HG02763 (cell line): ENCODE measurements around the gene FBXO36.
"Not testable (repeated sequence)": the region's sequence is repeated elsewhere in the genome, so short reads cannot be mapped to it uniquely, and the experiment has no call there.

Experiments used
- ATAC-seq: cut with Tn5 transposase; IDR thresholded peaks from one replicate; pipeline ENCODE4 v1.9.1; 2021; ENCODE audit warnings: mild to moderate bottlenecking, moderate library complexity; ENCODE audit not compliant: unreplicated experiment

Gene FBXO36, protein sequence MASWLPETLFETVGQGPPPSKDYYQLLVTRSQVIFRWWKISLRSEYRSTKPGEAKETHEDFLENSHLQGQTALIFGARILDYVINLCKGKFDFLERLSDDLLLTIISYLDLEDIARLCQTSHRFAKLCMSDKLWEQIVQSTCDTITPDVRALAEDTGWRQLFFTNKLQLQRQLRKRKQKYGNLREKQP

DNA sequence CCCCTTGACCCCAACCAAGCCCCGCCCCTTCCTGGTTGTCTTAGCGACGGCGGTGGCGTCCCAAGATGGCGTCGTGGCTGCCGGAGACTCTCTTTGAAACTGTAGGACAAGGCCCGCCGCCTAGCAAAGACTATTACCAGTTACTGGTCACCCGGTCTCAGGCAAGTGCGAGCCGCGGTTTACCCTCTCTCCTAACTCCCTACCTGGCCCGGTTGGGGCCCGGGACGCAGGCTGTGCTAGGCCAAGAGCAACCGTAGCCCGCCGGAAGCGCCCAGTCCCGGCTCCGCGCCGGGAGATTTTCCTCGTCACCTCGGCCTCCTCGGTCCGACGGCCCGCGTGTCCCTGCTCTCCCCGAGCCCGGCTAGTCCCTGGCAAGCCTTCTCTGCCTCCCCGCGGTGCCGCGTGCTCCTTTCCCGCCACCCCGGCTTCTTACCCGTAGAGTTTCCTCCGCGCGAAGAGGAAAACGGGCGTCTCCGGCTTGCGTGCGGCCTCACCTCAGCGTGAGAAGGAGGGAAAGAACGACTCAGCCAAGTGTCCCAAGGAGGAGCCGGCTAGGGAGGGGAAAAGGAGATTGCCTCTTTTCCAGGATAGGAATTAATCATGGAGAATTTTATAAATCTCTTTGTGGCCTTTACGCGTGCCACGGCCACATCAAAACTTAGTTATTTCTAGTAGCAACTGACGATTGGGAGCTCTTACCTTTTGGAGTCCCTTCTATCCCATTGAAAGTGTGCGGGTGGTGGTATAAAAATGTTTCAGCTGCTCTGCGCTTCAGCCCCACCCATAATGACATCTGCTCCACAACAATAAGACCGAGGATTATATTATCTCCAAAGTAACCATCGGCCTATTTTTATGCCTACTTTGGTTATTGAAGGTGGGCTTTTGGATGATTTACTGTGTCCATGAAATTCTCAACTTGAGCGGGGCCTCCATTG lies at the start of gene FBXO36:
Gene FBXO36 (plus strand): TSS at position 55 of the 938 bp plus-strand sequence. CDS start 11 bp downstream, at position 66.
- peak; percentile 63 for ATAC-seq

DNA sequence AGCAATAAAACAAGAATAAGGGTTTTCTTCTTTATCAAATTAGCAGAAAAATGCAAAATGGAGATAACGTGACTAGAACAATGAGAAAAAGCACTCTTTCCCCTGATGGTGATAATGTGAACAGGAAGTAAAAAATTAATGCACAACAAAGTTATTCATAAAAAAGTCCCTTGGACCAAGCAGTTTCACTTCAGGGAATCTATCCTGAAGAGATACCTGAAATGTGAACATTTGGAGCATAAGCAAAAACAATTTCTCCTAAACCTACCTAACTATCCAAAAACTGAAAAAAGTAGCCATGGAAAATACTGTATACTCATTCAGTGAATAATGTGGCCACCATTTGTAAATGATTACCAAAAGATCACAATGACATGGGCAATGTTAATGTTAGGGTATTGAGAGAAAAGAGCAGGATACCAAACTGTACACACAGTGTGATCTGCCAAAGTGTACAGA lies 49.2 kb upstream of the FBXO36 start:
- peak; percentile 76 for ATAC-seq

DNA sequence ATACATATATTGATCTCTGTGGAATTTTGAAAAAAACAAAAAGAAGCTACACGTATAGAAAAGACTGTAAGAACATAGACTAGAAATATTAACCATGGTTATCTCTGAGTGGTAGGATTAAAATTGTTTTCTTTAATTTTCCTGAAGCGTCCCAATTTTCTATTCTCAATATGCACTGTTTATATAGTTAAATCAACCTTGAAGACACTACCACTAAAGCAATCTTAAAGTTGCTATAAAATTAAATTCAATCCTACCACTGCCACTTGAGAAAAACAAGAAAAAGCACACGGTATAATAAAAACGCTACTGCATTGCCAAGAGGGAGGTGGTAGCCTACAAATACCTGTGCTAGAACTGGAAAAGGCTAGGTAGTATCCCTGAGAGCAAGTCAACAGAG lies 47.7 kb upstream of the FBXO36 start:
- ATAC-seq = no peak

DNA sequence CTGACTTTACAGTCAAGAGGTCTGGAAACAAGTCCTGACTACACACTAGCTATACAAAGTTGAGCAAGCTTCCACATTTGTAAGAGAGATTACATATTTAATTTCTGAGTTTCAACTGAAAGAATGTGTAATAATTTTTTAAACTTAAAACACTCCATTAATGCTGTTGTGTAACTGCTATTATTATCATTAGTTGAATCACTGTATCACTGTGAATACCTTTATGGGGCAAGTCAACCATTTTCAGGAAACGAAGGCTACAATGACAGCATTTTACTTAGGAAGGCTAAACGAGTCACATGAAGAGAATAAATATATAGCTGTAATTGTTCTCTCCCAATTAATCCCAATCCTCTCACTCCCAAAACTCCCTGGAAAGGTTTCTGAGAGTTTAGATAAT lies 46.8 kb upstream of the FBXO36 start:
- no peak for ATAC-seq

DNA sequence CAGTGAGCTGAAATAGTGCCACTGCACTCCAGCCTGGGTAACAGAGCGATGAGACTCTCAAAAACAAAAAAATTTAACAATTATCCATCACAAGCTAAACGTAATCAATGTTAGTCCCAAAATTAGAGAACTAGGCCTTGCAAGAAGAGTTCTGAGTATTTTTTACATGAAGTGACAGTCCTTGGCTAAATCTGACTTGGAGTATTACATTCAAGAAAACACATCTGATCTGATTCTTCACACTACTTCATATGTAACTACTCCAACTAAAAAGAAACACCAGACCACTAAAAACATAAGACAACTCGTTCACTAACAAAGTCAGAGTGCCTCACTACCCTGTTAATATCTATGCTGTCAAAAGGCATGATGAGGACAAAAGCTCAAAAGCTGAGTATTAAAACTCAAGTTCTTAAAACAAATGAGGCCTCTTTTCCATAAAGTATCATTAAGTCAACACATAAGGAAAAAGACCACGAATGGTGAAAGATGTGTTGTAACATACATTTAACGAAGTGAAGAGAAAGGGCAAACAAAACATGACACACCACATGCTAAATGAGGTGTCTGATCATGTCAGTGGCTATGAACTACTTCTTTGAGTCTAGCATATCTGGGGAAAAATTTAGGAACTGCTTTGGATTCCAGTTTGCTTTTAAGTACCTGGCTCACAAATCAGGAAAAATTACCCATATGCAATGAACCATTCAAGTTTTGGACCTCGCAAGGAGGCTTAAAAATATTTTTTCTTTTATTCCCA lies 42.9 kb upstream of the FBXO36 start:
- no peak for ATAC-seq

DNA sequence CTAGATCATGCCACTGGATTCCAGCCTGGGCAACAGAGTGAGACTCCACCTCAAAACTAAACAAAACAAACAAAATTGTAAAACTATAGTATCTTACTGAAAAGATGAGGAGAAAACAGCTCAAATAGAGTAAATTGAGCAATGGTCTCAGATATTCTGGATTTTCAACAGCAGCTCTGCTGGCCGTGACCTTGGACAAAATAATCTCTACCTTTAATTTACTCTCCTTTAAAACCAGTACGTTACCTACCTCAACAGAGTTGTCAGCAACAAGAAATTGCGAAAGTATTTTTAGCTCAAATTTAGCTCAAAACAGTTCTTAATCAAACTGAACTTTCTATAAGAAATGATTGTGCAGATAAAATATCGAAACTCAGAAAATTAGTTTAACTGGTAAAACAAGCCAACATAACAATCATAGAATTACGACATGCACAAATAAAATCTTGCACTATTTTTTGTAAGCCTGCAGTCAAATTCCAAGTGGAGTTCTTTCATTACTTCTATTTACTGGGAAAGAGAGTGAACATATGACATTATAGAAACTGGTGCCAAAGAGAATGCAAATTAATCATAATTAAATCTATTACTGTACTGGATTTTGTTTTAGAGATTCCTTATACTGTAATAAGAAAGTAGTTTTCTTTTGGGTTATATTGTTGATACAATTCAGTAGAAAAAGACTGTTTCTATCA lies 41.3 kb upstream of the FBXO36 start:
- no peak for ATAC-seq

DNA sequence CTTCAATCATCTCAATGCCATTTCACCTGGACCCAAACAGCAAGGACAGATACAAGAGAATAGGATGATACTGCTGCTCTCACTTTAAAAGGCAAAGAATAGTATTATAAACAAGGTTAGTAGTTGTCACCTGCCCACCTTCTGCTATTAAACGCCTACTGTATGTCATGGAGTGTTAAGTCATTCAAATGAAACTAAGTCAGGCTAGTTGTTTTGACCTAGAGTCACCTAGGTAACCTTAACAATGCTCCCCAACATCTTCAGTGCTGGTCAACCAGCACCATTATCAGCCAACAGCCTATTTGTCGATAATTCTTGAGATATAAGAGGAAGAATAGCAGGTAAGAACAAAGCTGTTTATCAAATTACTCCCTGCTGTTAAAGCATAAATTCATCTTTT lies 39.7 kb upstream of the FBXO36 start:
- ATAC-seq = no peak

DNA sequence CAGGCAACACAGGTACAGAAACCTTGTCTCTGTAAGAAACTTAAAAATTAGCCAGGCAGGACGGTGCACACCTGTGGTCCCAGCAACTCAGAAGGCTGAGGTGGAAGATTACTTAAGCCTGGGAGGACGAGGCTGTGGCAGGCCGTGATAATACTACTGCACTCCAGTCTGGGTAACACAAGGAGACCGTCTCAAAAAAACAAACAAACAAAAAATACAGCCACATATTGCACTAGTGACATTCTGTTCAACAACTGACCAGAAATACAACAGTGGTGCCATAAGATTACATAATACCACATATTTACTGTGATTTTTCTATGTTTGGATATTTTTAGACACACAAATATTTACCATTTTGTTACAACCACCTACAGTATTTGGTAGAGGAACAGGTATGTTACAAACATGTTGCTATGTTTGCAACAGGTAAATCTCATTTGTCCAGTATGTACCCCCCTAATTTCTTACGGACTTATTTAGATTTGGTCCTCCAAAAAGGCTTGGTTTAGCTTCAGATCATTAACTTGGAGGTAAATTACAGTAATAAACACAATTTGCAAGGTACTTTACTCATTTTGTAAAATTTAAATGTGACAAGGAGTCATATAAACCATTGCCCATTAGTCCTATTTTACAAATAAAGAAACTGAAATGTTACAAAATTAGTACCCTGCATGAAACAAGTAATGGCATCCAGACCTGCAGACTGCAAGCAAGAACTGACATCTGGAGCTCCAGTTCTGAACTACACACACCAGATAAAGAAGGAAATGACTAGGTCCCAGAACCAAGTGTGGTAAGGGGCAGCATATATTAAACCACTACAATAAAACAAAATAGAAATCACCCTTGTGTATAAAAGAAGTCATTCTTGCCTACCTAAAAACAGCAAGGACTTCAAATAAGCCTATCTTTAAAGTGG lies 37.3 kb upstream of the FBXO36 start:
- peak; percentile 67 for ATAC-seq

DNA sequence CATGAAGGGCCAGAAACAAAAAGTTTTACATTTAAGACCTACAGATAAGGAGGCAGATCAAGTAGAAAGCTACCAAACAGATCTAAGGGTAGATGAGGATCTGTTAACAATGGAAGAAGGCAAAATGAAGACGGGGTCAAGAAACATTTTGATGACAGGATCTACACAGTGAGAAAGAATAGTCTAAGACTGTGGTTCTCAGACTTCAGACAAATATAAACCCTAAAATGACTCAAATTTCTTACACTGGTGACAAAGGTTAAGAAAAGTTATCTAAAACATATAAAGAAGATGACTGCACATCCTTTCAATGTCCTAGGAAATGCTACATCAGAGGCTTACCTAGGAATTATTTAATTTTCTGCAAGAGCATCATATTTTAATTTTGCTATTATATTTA lies 34.9 kb upstream of the FBXO36 start:
- ATAC-seq = no peak

DNA sequence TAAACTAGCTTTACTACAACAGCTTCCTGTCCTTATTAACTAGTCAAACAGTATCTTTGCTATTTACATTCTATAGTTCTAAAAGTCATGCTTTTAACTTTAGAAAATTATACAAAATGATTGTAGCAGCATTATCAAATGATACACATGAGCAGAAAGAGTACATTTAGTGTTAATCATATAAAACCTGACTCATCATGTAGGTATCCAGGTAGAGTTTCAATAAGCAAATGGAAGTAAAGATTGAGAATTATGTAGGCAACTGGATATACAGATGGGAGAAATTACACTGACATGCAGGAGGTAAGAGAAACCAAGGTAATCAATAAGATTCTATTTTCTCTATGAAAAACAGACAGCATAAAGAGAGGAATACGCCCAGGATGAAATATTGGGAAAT lies 34.3 kb upstream of the FBXO36 start:
- ATAC-seq = no peak

DNA sequence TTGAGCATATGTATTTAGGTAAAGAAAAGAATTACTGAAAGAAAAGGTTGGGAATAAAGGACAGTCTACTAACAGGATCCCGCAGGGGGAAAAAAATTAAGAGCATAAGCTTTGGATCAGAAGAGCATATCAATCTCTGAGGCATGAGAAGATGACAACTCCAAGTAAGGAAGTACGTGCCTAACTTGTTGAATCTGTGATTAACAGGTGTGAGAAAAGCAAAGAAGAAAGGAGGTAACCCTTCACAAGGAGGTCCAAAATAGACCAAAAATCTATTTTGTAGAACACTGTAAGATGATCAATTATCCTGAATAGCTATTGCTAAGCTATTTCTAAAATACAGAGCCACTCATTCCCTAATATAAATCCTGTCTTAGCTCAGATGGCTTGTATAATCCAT lies 33.3 kb upstream of the FBXO36 start:
- ATAC-seq = no peak

DNA sequence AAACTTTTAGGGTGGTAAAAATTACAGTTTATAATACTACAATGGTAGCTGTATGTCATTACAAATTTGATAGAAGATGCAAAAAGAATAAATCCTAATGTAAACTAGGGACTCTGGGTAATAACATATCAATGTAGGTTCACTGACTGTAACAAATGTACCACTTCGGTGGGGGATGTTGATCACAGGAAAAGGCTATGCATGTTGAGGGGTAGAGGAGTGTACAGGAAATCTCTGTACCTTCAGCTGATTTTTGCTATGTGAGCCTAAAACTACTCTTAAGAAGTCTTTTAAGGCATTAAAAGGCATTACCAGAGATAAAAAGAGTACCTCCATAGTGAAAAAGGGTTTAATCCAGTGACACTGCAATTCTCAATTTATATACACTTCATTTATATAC lies 25.4 kb upstream of the FBXO36 start:
- ATAC-seq = no peak

DNA sequence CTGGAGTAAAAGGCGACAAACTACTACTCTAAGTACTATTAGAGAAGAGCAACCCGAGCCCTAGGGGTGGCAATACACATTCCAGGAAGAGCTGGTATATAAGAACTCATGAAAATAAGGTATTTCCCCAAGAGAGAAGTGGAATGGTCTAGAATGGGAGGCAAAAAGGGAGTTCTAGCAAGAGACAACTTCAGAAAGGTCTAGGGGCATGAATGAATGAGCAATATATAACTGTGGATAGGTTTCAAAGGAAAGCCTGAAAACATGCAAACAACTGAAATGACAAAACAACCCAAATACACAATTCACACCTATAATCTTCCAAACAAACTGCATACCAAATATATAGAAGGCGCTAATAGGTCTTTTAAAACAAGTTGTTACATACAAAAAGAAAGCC lies 22.7 kb upstream of the FBXO36 start:
- ATAC-seq = no peak

DNA sequence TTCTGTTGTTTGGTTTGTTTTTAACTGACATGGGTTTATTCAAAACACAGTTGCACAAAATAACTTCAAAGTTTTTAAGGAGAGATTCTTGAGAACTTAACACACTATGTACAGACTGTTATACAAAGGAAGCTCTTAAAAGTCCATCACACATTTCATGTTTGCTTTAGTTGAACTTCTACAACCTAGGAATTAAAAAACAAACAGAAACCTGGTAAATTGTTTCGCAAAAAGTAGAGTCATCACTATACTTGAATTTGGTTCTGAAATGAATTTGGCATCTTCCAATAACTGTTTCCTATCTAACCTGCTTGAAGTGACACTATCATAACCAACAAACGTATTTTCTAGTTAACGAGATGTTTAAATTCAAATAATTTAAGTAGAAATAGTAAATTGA lies 22.3 kb upstream of the FBXO36 start:
- ATAC-seq = no peak

DNA sequence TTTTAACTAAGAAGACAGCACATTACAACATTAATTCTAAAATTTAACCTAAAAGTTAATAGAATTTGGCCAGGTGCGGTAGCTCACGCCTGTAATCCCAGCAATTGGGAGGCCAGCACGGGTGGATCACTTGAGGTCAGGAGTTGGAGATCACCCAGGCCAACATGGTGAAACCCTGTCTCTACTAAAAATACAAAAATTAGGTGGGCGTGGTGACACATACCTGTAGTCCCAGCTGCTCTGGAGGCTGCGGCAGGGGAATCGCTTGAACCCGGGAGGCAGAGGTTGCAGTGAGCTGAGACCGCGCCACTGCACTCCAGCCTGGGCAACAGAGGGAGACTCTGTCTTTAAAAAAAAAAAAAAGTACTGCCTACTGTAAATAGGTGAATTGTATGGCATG lies 21.8 kb upstream of the FBXO36 start:
- ATAC-seq = not testable (repeated sequence)

DNA sequence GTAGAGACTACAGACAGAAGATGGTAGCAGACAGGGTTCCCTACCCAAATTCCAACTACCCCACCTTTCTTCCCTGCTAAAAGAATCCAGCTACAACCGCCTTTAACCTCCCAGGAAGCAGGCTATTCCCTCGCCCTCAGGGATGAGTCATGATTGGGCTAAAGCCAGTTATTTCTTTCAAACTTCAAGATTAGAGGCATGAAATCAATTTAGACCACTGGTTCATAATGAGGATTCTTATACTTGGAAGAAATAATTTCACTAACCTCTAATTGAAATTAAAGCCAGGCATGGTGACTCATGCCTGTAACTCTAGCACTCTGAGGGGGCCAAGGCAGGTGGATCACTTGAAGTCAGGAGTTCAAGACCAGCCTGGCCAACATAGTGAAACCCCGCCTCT lies 20.5 kb upstream of the FBXO36 start:
- no peak for ATAC-seq

DNA sequence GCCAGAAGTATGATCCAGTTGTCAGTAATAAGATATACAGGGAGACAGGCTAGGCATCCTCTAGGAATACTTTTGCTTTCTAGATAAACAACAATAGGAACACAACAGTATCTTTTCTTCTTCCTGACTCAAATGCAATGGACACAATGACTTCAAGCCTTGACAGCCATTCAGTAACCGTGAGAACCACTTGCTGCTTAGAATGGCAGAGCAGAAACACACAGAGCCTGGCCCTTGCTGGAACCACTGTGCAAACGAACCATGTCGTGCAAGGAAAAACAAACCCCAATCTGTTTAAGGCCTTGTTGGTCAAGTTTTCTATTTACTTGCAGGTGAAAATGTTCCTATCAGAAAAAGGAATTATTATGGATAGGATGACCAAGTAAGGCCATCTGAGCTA lies 19.3 kb upstream of the FBXO36 start:
- ATAC-seq = no peak

DNA sequence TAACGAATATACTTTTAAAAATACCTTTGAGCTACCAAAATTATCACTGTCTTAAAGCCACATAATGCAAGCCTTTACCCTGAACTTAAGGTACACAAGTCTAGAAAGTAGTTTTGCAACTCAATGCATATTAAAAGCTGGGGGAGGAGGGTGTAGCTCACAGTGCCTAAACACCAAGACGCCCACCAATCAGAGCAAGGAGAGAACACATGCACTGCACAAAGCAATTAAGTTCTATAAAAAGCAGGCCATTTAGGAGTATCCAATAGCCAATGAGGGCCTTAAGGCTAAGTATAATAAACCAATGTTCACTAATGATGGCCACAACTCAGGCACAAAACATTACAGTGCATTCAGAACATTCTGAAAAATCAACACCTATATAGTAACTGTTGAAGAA lies 16.7 kb upstream of the FBXO36 start:
- ATAC-seq = no peak

DNA sequence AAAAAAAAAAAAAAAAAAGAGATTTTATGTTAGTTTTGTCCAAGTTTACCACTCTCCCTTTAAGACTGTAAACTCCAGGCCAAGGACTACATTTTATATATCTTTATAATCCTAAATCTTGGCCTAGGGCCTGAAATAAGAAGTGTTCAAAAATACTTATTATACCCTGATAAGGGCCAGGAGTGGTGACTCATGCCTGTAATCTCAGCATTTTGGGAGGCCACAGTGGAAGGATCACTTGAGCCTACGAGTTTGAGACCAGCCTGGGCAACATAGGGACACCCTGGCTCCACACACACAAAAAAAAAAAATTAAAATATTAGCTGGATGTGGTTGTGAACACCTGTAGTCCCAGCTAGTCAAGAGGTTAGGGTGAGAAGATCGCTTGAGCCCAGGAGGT lies 13.2 kb upstream of the FBXO36 start:
- no peak for ATAC-seq
